NOMO-1 treated with dmso at 0.1 percent for 144 hours (cell line): ENCODE data around the gene PDE4B.
"Not testable (repeated sequence)": the region's sequence is repeated elsewhere in the genome, so short reads cannot be mapped to it uniquely, and the experiment has no call there.

Source experiments
- DNase-seq: peaks from one replicate; lab custom pipeline; 2025; ENCODE audit not compliant: unreplicated experiment; lab: John Stamatoyannopoulos, UW

The PDE4B gene

DNA sequence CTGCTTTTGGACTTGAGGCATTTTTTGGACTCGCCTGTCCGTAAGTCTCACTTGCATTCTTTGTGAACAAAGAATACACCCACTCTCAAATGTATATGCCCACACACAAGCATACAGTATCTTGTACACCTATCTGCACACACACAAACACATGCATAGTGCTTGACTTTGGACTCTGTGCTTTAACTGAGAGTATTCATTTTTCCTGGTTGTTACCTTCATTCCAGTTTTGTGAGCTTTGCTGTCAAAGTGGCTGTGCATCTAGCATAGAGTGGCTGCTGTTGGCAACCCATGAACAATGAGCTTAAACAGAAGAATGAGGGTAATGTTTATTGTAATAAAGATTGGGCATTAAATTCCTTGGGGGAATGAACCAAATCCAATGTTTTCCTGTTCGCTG is 199.0 kb downstream of the PDE4B start:
- DNase-seq = no peak

GRCh38 chr1:65992165-65992821 is 199.6 kb downstream of the PDE4B start:
- no peak for DNase-seq

- no peak for DNase-seq
These were observed 200.2 kb downstream of the PDE4B start for GRCh38 chr1:65992831-65993271.

DNA sequence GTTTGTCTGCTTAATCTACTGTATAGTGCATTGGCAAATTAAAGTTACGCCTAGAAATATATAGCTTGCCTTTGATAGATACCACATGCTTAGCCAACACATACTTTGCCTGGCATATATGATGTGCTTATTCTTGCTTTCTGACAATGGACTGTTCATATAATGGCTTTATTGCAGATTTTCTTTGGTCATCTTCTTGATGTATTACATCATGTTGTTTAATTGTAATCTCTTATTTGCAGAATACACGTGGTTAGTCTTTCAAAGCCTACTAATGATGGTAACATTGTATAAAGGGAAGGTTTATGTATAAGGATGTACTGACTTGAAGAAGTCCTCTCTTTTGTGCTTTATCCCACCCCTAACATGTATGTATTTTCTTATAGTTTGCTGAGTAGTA is 201.5 kb downstream of the PDE4B start:
- no peak for DNase-seq

DNA sequence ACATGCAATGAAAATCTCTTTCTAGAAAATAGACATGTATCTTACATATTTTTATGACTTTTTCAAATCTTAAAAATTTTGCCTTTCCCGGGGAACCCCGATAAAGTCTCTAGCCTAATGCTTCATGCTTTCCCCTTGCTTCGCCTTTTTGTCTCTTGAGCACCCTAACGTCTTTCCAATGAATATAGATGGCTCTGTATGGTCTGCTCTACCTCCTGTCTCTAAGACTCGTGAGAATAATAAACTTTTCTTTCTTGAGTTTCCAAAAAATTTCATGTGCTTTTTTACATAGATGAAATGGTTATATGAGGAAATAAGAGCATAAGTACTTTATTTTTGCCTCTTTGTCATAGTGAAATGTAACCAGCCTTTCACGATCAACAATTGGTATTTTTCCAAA is 202.6 kb downstream of the PDE4B start:
- no peak for DNase-seq

DNA sequence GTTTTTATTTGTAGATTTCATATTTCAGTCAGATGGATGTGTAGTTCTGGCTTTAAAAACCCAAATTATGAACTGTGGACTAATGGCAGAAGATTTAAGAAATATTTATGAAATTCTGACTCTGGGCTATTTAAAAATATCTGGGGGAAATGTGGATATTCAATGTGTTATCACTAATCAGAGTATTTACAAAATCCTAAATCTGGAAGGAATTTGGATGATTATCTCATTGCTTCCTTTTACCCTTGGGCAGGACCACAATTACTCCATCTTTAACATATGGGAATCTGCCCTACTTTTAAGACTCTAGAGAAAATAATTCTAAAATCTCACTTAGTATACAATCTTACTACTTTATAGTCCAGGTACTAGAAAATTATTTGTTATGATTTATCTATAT is 203.2 kb downstream of the PDE4B start:
- DNase-seq = no peak

GRCh38 chr1:65997693-65998092 is 205.0 kb downstream of the PDE4B start:
- DNase-seq = no peak

DNA sequence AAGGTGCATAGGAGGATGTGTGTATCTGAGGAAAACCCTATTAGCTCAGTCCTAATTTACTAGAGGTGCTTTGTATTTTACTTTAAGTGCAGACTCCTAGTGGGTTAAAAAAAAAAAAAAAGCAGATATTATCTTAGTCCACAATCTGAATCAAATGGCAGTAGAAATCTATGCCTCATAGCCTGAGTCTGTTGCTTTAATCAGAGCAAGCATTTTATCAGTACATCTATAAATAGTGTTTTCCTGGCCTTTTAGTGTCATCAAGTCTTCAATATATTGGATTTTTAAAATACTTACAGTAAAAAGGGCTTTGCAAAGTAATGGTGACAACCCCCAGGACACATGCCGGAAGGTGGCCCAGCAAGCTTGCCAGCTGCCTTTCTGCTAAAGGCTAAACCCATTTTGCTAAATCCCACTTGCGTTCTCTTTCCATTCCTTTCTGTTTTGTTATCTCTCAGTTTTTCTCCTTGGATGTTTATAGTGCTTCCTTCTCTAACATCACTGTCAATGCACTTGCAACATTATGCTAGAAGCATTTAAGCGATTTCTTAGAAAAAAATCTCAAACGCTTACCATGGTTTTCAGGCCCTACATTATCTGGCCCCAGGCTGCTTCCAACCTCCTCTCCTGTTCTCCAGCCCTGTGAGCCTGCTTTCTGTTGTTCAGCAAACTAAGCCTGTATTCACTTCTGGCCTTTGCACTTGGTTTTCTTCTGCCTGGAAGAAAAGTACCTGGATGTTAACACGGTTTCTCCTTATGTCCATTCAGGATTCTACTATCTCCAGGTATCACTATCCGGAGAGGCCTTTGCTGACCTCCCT is 206.3 kb downstream of the PDE4B start:
- no peak for DNase-seq

GRCh38 chr1:66000033-66000637 is 207.4 kb downstream of the PDE4B start:
- DNase-seq = no peak

- no peak for DNase-seq
These were observed 211.0 kb downstream of the PDE4B start for GRCh38 chr1:66003690-66004089.

DNA sequence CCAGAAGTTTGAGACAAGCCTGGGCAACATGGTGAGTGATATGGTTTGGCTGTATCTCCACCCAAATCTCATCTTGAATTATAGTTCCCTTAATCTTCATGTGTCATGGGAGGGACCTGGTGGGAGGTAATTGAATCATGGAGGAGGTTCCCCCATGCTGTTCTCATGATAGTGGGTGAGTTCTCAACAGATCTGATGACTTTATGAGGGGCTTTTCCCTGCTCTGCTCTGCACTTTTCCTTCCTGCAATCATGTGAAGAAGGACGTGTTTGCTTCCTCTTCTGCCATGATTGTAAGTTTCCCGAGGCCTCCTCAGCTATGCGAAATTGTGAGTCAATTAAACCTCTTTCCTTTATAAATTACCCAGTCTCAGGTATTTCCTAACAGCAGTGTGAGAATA is 213.8 kb downstream of the PDE4B start:
- not testable (repeated sequence) for DNase-seq

GRCh38 chr1:66012106-66012784 is 219.6 kb downstream of the PDE4B start:
- DNase-seq = peak; percentile 76

DNA sequence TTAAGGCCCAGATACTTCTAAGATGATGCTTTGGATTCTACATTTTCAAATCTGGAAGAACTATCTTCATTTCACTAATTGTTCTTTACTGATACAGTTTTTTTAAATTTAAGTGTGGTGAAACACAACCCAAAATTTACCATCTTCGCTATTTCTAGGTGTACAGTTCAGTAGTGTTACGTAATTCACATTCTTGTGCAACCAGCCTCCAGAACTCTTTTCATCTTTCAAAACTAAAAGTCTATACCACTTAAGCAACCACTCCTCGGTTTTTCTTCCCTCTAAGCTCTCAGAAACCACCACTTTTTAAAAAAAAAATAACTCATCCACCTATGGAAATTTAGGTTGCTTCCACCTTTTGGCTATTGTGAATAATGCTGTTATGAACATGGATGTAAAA is 220.7 kb downstream of the PDE4B start:
- peak; percentile 52 for DNase-seq

GRCh38 chr1:66022904-66023620 is 230.4 kb downstream of the PDE4B start:
- no peak for DNase-seq

GRCh38 chr1:66025188-66025587 is 232.5 kb downstream of the PDE4B start:
- DNase-seq = no peak

DNA sequence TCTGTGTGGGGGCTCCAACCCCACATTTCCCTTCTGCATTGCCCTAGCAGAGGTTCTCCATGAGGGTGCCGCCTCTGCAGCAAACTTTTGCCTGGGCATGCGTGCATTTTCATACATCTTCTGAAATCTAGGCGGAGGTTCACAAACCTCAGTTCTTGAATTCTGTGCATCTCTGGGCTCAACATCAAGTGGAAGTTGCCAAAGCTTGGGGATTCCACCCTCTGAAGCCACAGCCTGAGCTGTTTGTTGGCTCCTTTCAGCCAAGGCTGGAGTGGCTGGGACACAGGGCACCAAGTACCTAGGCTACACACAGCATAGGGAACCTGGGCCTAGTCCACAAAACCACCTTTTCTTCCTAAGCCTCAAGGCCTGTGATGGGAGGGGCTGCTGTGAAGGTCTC is 235.3 kb downstream of the PDE4B start:
- no peak for DNase-seq

- DNase-seq = no peak
These were observed 241.1 kb downstream of the PDE4B start for GRCh38 chr1:66033781-66034180.

GRCh38 chr1:66035616-66036245 is 243.0 kb downstream of the PDE4B start:
- no peak for DNase-seq

GRCh38 chr1:66041654-66042053 is 249.0 kb downstream of the PDE4B start:
- no peak for DNase-seq

- DNase-seq = no peak
These were observed 250.5 kb downstream of the PDE4B start for GRCh38 chr1:66043186-66043585.
